K562 treated with DMSO at 1 percent for 4 hours (cell line): ENCODE results near the gene THAP10. TPM values are rescaled to one million over a fixed set of nuclear protein-coding genes. Genes with fewer than 3 reads are reported as not detected.

ENCODE experiments used
- total RNA-seq: library from RNA; unstranded; fragments of 300-600 nt; gene quantifications from 2 replicates; pipeline ENCODE4 v1.2.3, GENCODE V29; 2022; ENCODE audit not compliant: insufficient read depth

THAP10 gene
- total RNA-seq = 0.50 and 0.70 TPM in 2 replicates

DNA sequence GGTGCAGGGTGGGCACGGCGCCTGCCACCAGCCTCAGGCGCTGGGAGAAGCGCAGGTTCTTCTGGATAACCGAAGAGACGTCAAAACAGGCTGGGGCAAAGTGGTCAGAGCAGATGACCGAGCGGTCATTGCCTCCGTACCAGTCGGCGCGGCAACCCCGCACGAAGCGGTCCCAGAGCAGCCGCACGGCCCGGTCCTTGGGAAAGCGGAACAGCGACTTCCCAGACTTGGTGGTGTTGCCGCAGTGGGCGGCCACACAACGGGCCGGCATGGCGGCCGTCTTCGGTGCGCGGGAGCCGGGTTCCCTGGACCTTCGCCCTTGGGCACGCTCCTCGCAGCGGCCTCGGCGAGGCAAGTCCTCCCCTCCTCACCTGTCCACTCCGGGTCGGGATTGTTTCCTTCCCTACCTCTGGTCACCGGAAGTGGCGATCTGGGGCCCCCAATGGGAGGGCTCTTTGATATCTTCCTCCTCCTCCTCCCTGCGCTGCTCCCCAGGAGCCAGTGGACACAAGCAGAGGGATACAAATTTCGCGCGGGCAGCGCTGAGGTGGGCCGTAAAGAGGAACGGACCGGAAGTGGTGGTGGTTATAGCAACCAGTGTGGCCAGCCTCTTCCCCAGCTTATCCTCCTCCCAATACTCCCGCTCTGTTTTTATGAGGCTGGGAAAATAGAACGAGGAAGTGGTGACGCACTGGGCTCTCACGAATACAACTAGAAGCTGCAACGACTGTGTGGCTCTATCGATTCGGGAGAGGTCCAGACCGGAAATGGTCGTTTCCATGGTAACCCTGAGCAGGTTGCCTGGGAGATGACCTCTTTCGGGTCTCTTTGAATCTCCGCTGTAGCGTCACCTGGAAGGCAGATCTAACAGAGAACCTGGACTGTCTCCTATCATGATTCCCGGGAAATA, at the start of gene THAP10, which contains the start of gene LRRC49:
Gene THAP10 (minus strand): TSS at position 432 of the 910 bp plus-strand sequence. CDS start 161 bp downstream, at position 271.
Gene LRRC49 (plus strand): TSS at position 825 of the 910 bp plus-strand sequence. CDS start 69 bp downstream, at position 894.

DNA sequence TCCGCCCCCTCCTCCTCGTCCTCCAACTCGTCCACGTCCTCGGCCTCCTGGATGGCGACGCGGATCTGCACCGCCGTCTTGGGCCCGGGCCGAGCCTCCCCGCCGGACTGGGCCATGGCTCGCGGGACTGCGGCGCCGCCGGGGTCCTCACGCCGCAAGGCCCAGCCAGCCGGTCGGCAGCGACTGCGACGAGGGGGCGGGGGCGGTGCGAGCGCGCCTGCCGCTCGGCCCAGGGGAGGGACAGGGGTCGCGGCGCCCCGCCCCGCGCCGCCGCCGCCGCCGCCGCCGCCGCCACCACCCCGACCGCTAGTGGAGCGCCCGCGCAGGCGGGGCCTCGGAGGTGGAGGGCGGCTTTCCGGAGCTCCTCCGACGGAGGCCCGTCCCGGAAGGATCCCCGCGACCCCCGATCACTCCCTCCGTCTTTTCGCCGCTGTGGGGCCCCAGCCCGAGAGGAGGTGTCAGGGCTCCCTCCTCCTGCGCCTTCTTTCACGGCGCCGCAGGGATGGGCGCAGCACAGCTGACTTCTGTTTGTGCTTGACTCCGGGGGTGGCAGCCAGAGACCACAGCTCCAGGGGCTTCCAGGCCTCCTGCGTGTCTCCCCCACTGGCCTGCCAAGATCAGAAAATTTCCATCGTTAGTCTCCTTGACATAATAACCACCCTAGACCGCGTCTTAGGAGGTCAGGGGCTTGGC, 38.1 kb downstream of the THAP10 start, which contains the start of gene LARP6:
Gene LARP6 (minus strand): TSS at position 185 of the 693 bp plus-strand sequence. CDS start 69 bp downstream, at position 116.

Other genes with a start within 250 kb of the THAP10 start
- not detected in 2 replicates for gene UACA, start 128.9 kb downstream of the THAP10 start, total RNA-seq
- not detected in 2 replicates for gene LARP6, start 38.3 kb downstream of the THAP10 start, total RNA-seq
- not detected in 2 replicates for gene LRRC49, start 393 bp upstream of the THAP10 start, total RNA-seq
- 1.3 and 2.3 TPM in 2 replicates for gene THSD4, start 223.0 kb upstream of the THAP10 start, total RNA-seq